ENCODE data around the gene PRKCZ.

Gene PRKCZ

GRCh38 chr1:2108213-2108876 lies 58.1 kb downstream of the PRKCZ start:
- peak; percentile 70 for DNase-seq (ENCODE audit: low read depth)
- peak; percentile 79 for TF ChIP-seq CTCF (conservative IDR thresholded peaks at IDR 0.05; ENCODE audit: low read depth, low read length)
- H3K4me3 ChIP-seq (ENCODE audit: low read depth, low read length) = no peak overlapping the region

- TF ChIP-seq CTCF (conservative IDR thresholded peaks at IDR 0.05; ENCODE audit: low read depth, low read length) = no peak
- no peak overlapping the region for H3K4me3 ChIP-seq (ENCODE audit: low read depth, low read length)
- DNase-seq (ENCODE audit: low read depth) = no peak
Observed at GRCh38 chr1:2108877-2109580, 58.8 kb downstream of the PRKCZ start.

GRCh38 chr1:2109581-2110021 lies 59.4 kb downstream of the PRKCZ start:
- no peak for TF ChIP-seq CTCF (conservative IDR thresholded peaks at IDR 0.05; ENCODE audit: low read depth, low read length)
- H3K4me3 ChIP-seq (ENCODE audit: low read depth, low read length) = no peak overlapping the region
- DNase-seq (ENCODE audit: low read depth) = no peak

GRCh38 chr1:2110191-2110737 lies 60.1 kb downstream of the PRKCZ start:
- no peak overlapping the region for H3K4me3 ChIP-seq (ENCODE audit: low read depth, low read length)
- no peak for TF ChIP-seq CTCF (conservative IDR thresholded peaks at IDR 0.05; ENCODE audit: low read depth, low read length)

GRCh38 chr1:2110738-2111673 lies 60.8 kb downstream of the PRKCZ start:
- DNase-seq (ENCODE audit: low read depth) = no peak
- TF ChIP-seq CTCF (conservative IDR thresholded peaks at IDR 0.05; ENCODE audit: low read depth, low read length) = no peak
- H3K4me3 ChIP-seq (ENCODE audit: low read depth, low read length) = no peak overlapping the region

More at GRCh38 chr1:2110191-2110737, 60.1 kb downstream of the PRKCZ start:
- DNase-seq (ENCODE audit: low read depth) = no peak

GRCh38 chr1:2111674-2112035 lies 61.4 kb downstream of the PRKCZ start:
- no peak overlapping the region for H3K4me3 ChIP-seq (ENCODE audit: low read depth, low read length)
- DNase-seq (ENCODE audit: low read depth) = no peak
- no peak for TF ChIP-seq CTCF (conservative IDR thresholded peaks at IDR 0.05; ENCODE audit: low read depth, low read length)

All from choroid plexus epithelial cell (primary cell).